Skeletal muscle cell (primary cell): Measurements from ENCODE around the gene DERA.
"Not testable (repeated sequence)": the region's sequence is repeated elsewhere in the genome, so short reads cannot be mapped to it uniquely, and the experiment has no call there.

ENCODE experiments used
- DNase-seq: peaks from one replicate; pipeline ENCODE4 v3.0.0-alpha.2; 2010; ENCODE audit warnings: low read depth
- H3K4me3 ChIP-seq: 2 replicates; pipeline ENCODE4 v1.5.1; 2011; ENCODE audit warnings: low read depth, mild to moderate bottlenecking, control low read depth, low read length, moderate library complexity

DERA gene

GRCh38 chr12:16043480-16043879 lies 132.3 kb downstream of the DERA start:
- no peak overlapping the region for H3K4me3 ChIP-seq
- DNase-seq, result no peak

- no peak for DNase-seq
These were observed 135.1 kb downstream of the DERA start for GRCh38 chr12:16046266-16046665.

GRCh38 chr12:16048511-16048910 lies 137.4 kb downstream of the DERA start:
- DNase-seq, result no peak
- H3K4me3 ChIP-seq, result no peak overlapping the region

More at GRCh38 chr12:16046266-16046665, 135.1 kb downstream of the DERA start:
- no peak overlapping the region for H3K4me3 ChIP-seq

GRCh38 chr12:16056910-16057309 lies 145.8 kb downstream of the DERA start:
- DNase-seq, result no peak
- no peak overlapping the region for H3K4me3 ChIP-seq

GRCh38 chr12:16057351-16057751 lies 146.2 kb downstream of the DERA start:
- H3K4me3 ChIP-seq, DNase-seq: not testable (repeated sequence)

GRCh38 chr12:16062611-16063010 lies 151.5 kb downstream of the DERA start:
- H3K4me3 ChIP-seq, result no peak overlapping the region
- no peak for DNase-seq

GRCh38 chr12:16063726-16064125 lies 152.6 kb downstream of the DERA start:
- no peak overlapping the region for H3K4me3 ChIP-seq
- DNase-seq, result no peak

- H3K4me3 ChIP-seq, result no peak overlapping the region
- DNase-seq, result no peak
These were observed 159.0 kb downstream of the DERA start for GRCh38 chr12:16070113-16070512.

- H3K4me3 ChIP-seq, result no peak overlapping the region
These were observed 161.5 kb downstream of the DERA start for GRCh38 chr12:16072678-16073077.

GRCh38 chr12:16074894-16075293 lies 163.8 kb downstream of the DERA start:
- DNase-seq, result no peak
- H3K4me3 ChIP-seq, result no peak overlapping the region

More at GRCh38 chr12:16072678-16073077, 161.5 kb downstream of the DERA start:
- no peak for DNase-seq

GRCh38 chr12:16075887-16076286 lies 164.8 kb downstream of the DERA start:
- no peak for DNase-seq
- no peak overlapping the region for H3K4me3 ChIP-seq

GRCh38 chr12:16076557-16076956 lies 165.4 kb downstream of the DERA start:
- no peak overlapping the region for H3K4me3 ChIP-seq
- DNase-seq, result no peak

GRCh38 chr12:16076970-16077522 lies 165.9 kb downstream of the DERA start:
- DNase-seq, result no peak
- H3K4me3 ChIP-seq, result no peak overlapping the region

GRCh38 chr12:16086462-16086861 lies 175.3 kb downstream of the DERA start:
- H3K4me3 ChIP-seq, result no peak overlapping the region
- DNase-seq, result no peak

GRCh38 chr12:16086942-16087341 lies 175.8 kb downstream of the DERA start:
- H3K4me3 ChIP-seq, result no peak overlapping the region
- no peak for DNase-seq
